ENCODE measurements around the gene CDKN2B-AS1.
A peak's percentile ranks its signal among the peaks of the same experiment; 100 is the strongest.

Gene CDKN2B-AS1

GRCh38 chr9:22037954-22038690 is 43.5 kb downstream of the CDKN2B-AS1 start:
- H3K27ac ChIP-seq: no peak overlapping the region
- POLR2A ChIA-PET (ENCODE audit: low non-redundant PET): no interaction called here
- DNase-seq (ENCODE audit: low spot score): peak; percentile 50
- CTCF ChIA-PET: interaction anchor here (0.6 to 3.8 kb wide), 15 partner anchors 12 to 225 kb away, joined by 3 to 40 read pairs (median 4); partner anchors contain the start of gene CDKN2B
- TF ChIP-seq, protein P1, sequence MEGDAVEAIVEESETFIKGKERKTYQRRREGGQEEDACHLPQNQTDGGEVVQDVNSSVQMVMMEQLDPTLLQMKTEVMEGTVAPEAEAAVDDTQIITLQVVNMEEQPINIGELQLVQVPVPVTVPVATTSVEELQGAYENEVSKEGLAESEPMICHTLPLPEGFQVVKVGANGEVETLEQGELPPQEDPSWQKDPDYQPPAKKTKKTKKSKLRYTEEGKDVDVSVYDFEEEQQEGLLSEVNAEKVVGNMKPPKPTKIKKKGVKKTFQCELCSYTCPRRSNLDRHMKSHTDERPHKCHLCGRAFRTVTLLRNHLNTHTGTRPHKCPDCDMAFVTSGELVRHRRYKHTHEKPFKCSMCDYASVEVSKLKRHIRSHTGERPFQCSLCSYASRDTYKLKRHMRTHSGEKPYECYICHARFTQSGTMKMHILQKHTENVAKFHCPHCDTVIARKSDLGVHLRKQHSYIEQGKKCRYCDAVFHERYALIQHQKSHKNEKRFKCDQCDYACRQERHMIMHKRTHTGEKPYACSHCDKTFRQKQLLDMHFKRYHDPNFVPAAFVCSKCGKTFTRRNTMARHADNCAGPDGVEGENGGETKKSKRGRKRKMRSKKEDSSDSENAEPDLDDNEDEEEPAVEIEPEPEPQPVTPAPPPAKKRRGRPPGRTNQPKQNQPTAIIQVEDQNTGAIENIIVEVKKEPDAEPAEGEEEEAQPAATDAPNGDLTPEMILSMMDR (conservative IDR thresholded peaks at IDR 0.05; ENCODE audit: low read depth): peak; percentile 75

DNA sequence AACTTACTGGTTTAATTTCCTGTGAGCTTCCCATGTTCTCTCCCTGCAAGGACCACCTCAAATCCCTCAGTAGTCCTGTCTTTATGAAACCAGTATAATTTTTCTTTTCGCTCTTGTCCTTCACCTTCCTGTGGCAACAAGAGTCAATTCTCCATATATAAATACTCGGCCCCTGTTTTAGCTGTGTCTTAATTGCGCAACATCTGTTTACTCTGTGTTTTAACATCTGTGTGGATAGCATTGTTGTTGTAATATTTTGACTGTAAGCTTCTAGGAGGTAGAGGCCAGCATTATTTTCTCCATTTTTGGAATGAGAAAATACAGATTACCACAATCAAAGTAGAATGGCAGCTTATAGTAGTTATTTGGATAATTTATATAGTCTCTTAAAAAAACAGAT is 44.7 kb downstream of the CDKN2B-AS1 start:
- DNase-seq (ENCODE audit: low spot score): no peak
- TF ChIP-seq, protein P1 (conservative IDR thresholded peaks at IDR 0.05; ENCODE audit: low read depth): no peak
- ChIA-PET CTCF (interaction anchor here (0.6 to 3.8 kb wide), 3 partner anchors 31 to 204 kb away, joined by 4 to 40 read pairs (median 4); partner anchors contain the start of gene CDKN2B), POLR2A (ENCODE audit: low non-redundant PET) (no interaction called here)
- no peak overlapping the region for H3K27ac ChIP-seq

GRCh38 chr9:22040760-22041159 is 46.2 kb downstream of the CDKN2B-AS1 start:
- TF ChIP-seq, protein P1 (conservative IDR thresholded peaks at IDR 0.05; ENCODE audit: low read depth): no peak
- POLR2A ChIA-PET (ENCODE audit: low non-redundant PET): no interaction called here
- H3K27ac ChIP-seq: no peak overlapping the region
- CTCF ChIA-PET: interaction anchor here (0.6 to 2.5 kb wide), 2 partner anchors 32 to 108 kb away, joined by 5 to 11 read pairs; partner anchors contain the start of gene CDKN2B
- no peak for DNase-seq (ENCODE audit: low spot score)

DNA sequence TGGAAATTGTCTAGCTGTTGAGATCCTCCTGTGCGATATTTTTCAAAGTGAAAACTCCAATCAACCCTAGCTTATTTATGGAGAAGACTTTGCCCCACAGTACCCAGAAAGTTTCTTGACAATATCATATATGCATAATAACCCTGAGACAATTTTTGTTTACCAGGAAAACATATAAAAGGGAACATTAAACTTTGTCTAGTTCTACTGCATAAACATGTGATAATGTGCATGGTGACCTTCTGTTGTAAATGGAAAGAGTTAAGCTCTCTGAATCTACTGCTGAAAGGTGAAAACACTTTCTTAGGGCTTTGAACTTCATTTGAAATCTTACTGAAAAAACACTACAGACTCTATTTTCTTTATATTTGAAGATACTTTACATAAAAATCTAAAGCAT is 46.8 kb downstream of the CDKN2B-AS1 start:
- TF ChIP-seq, protein P1 (conservative IDR thresholded peaks at IDR 0.05; ENCODE audit: low read depth): no peak
- ChIA-PET CTCF (interaction anchor here (1.0 to 2.5 kb wide), 3 partner anchors 33 to 203 kb away, joined by 3 to 11 read pairs (median 3); partner anchors contain the start of gene CDKN2B), POLR2A (ENCODE audit: low non-redundant PET) (no interaction called here)
- no peak for DNase-seq (ENCODE audit: low spot score)
- no peak overlapping the region for H3K27ac ChIP-seq

DNA sequence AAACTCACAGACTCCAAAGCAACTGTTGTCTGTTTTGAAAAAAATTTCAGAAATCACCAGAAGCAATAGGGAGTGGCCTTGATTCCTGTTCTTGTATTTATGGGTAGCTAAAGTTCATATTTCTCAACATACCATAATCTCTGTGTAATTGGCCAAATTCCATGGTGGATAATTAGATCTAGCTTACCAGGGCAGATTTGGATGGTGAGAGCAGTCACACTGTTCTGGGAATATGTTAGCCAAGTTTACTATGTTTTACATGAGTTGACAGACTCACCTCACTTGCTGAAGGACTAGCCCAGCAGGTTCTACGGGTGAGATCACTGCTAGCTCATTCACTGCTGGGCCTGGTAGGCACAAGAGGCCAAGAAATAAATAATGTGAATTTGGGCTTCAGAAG is 47.2 kb downstream of the CDKN2B-AS1 start:
- no peak overlapping the region for H3K27ac ChIP-seq
- CTCF ChIA-PET: interaction anchor here (0.6 to 2.5 kb wide), 4 partner anchors 33 to 202 kb away, joined by 3 to 11 read pairs (median 3); partner anchors contain the start of gene CDKN2B
- DNase-seq (ENCODE audit: low spot score): peak; percentile 76
- POLR2A ChIA-PET (ENCODE audit: low non-redundant PET): no interaction called here
- TF ChIP-seq, protein P1 (conservative IDR thresholded peaks at IDR 0.05; ENCODE audit: low read depth): no peak

- TF ChIP-seq, protein P1 (conservative IDR thresholded peaks at IDR 0.05; ENCODE audit: low read depth): no peak
- no peak for DNase-seq (ENCODE audit: low spot score)
- no peak overlapping the region for H3K27ac ChIP-seq
- ChIA-PET CTCF (no interaction called here), POLR2A (ENCODE audit: low non-redundant PET) (no interaction called here)
Measured at GRCh38 chr9:22043928-22044327, 49.3 kb downstream of the CDKN2B-AS1 start.
